ENCODE measurements around the gene FREM1.

FREM1 gene

GRCh38 chr9:14704281-14704680, 205.9 kb downstream of the FREM1 start:
- DNase-seq (ENCODE audit: low read depth), result no peak

- no peak for DNase-seq (ENCODE audit: low read depth)
Measured at GRCh38 chr9:14702200-14702720, 208.0 kb downstream of the FREM1 start.

- DNase-seq (ENCODE audit: low read depth), result no peak
Measured at GRCh38 chr9:14693251-14693861, 216.9 kb downstream of the FREM1 start, which contains the start of gene ZDHHC21. TSS of gene ZDHHC21 (minus strand) at chr9:14693432. CDS start at chr9:14674340, 19,092 bp downstream.

GRCh38 chr9:14692470-14693250, 217.6 kb downstream of the FREM1 start:
- no peak for DNase-seq (ENCODE audit: low read depth)

- DNase-seq (ENCODE audit: low read depth), result no peak
Measured at GRCh38 chr9:14690948-14691730, 219.1 kb downstream of the FREM1 start.

GRCh38 chr9:14687042-14687719, 223.0 kb downstream of the FREM1 start:
- no peak for DNase-seq (ENCODE audit: low read depth)

- no peak for DNase-seq (ENCODE audit: low read depth)
Measured at GRCh38 chr9:14686168-14686567, 224.1 kb downstream of the FREM1 start.
